ACC112 (cell line): Measurements from ENCODE around the gene FAM193B.
A peak's percentile ranks its signal among the peaks of the same experiment; 100 is the strongest.

Source experiments
- H2AFZ ChIP-seq: fragments of 200-600 bp; sonication (generic); one replicate; pipeline ENCODE4 v1.6.0; 2017; ENCODE audit warnings: antibody characterized with exemption, low read length; ENCODE audit not compliant: unreplicated experiment
- H3K27ac ChIP-seq: fragments of 200-600 bp; sonication (generic); 2 replicates; pipeline ENCODE4 v1.5.1; 2014; ENCODE audit warnings: low read depth, mild to moderate bottlenecking, antibody characterized with exemption, low read length, moderate library complexity
- H3K27me3 ChIP-seq: fragments of 200-600 bp; sonication (generic); 2 replicates; pipeline ENCODE4 v1.6.1; 2014; ENCODE audit warnings: mild to moderate bottlenecking, antibody characterized with exemption, low read length, moderate library complexity, mixed read lengths; ENCODE audit not compliant: insufficient read depth
- H3K36me3 ChIP-seq: fragments of 200-600 bp; sonication (generic); 2 replicates; pipeline ENCODE4 v1.6.1; 2016; ENCODE audit warnings: mild to moderate bottlenecking, antibody characterized with exemption, low read length, moderate library complexity, mixed read lengths; ENCODE audit not compliant: insufficient read depth
- H3K4me1 ChIP-seq: fragments of 200-600 bp; sonication (generic); one replicate; pipeline ENCODE4 v1.6.1; 2016; ENCODE audit warnings: low read length, mixed read lengths; ENCODE audit not compliant: insufficient read depth, unreplicated experiment, control insufficient read depth
- H3K4me3 ChIP-seq: fragments of 200-600 bp; sonication (generic); 2 replicates; pipeline ENCODE4 v1.5.1; 2014; ENCODE audit warnings: mild to moderate bottlenecking, low read depth, low read length
- H3K79me2 ChIP-seq: fragments of 200-600 bp; sonication (generic); one replicate; pipeline ENCODE4 v1.6.0; 2016; ENCODE audit warnings: low read length; ENCODE audit not compliant: control insufficient read depth, unreplicated experiment, insufficient read depth

FAM193B gene

DNA sequence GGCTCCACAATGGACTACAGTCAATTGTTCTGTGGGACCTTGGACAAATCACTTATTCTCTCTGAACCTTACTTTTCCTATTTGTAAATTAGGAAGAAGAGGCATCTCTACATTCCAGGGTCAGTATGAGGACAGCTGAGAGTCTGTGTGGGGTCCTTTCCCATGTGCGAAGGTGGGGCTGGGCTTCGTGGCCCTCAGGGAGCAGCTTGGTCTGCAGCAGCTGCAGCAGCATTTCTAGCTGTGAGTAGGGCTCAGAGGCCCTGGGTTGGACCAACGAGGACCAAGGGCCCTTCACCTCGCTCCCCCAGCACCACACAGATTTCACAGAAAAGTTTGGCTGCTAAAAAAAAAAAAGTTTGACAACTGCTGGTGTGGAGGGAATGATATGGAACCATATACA, 28.2 kb downstream of the FAM193B start:
- Histone ChIP-seq H3K4me1 (no peaks in the 10 kb centered on the region), H2AFZ (no peak overlapping the region), H3K4me3 (no peak overlapping the region), H3K27me3 (no peaks in the 10 kb centered on the region), H3K79me2 (no peaks in the 10 kb centered on the region), H3K27ac (no peak overlapping the region), H3K36me3 (peaks cover 7% of the 10 kb centered on the region; the same call in 1 of the 2 replicates)

DNA sequence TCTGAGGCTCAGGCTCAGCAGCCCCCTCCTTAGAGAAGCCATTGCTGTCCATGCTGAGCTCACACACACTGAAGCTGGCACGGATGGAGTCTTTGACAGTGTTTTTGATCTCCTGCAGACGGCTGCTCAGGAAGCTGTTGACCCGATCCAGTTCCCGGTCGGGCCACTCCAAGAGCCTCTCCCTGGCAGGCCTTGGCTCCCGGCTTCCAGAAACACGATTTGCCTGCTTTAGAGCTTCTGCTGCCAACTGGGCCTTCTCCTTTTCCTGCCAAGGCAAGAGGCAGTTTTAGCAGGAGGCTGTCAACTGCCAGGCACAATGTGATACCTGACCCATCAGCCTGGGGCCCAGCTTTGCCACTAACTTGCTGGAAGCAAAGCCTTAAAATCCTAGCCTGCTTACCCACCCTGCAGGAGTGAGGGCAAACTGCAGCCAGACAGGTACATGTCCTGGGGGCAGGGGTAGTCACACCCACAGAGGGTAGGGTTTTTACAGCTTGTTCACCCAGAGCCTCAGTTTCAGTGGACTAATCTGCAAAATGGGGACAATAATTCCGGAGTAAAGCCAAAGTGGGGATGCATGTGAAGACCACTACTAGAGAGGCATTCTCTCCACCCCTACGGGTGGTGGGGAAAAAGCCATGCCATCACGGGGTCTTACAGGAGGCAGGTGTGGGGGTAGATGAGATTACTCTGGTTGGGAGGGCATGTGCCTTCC, 29.3 kb downstream of the FAM193B start:
- H3K27me3 ChIP-seq: no peaks in the 10 kb centered on the region
- H3K27ac ChIP-seq: no peak overlapping the region
- H3K36me3 ChIP-seq: peaks cover 10% of the 10 kb centered on the region; the same call in 1 of the 2 replicates
- H3K4me3 ChIP-seq: no peak overlapping the region
- no peaks in the 10 kb centered on the region for H3K79me2 ChIP-seq
- no peak overlapping the region for H2AFZ ChIP-seq
- no peaks in the 10 kb centered on the region for H3K4me1 ChIP-seq

DNA sequence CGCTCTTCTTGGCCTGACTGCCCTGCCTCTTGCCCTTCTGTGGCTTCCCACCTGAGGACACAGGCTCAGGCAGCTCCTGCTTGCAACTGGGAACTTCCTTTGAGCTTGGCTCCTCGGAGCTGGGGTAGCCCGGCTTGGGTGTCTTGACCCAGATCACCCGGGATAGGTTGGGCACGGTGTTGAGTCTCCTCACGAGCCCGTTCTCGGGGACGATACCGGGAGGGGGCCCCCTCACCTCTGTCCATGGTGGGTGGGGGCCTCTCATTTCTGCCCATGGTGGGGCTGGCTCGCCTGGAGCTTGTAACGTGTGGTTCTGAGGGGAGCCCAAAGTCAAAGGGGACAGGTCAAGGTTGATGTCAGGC, 29.8 kb downstream of the FAM193B start:
- Histone ChIP-seq H3K27me3 (no peaks in the 10 kb centered on the region), H3K79me2 (no peaks in the 10 kb centered on the region), H3K27ac (no peak overlapping the region), H3K4me1 (no peaks in the 10 kb centered on the region), H3K36me3 (peaks cover 10% of the 10 kb centered on the region; the same call in 1 of the 2 replicates), H3K4me3 (no peak overlapping the region), H2AFZ (no peak overlapping the region)

DNA sequence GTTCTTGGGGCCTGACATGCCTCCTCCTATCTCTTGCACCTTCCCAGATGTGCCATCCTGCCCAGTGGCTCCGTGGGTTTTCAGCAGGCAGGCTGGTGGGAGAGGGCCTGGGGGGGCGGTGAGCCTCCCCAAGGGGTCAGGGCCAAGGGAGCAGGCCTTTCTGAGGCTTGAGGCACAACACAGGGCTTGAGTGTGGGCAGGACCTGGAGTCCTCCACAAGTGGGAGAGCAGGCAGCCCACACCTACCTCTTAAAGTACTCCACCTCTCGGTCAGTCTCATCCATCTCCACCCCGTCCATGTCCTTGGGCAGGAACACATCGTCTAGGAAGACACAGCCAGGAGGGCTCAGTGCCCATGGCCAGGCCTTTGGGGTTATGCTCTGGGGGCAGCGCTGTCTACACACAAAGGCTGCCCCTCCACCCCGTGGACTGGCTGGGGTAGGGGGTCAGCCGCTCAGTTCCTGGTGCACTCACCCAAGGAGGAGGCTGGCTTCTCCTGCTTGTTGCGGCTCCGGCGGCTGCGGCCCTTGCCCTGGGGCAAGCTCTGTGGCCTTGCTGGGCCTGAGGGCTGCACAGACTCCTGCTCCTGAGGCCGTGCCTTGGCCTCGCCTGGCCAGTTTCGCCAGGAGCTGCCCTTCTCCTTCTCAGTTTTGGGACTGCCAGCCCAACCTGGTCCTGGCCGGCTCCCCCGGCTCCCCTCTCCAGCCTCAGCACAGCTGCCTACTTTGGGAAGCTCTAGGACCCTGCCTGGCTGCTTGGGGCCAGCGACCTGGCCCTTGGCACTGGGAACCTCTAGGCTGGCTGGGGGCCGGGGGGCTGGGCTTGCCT, 30.4 kb downstream of the FAM193B start:
- Histone ChIP-seq H3K4me1 (no peaks in the 10 kb centered on the region), H2AFZ (no peak overlapping the region), H3K36me3 (peaks cover 10% of the 10 kb centered on the region; the same call in 1 of the 2 replicates), H3K79me2 (peaks cover 3% of the 10 kb centered on the region), H3K4me3 (no peak overlapping the region), H3K27ac (no peak overlapping the region), H3K27me3 (no peaks in the 10 kb centered on the region)

DNA sequence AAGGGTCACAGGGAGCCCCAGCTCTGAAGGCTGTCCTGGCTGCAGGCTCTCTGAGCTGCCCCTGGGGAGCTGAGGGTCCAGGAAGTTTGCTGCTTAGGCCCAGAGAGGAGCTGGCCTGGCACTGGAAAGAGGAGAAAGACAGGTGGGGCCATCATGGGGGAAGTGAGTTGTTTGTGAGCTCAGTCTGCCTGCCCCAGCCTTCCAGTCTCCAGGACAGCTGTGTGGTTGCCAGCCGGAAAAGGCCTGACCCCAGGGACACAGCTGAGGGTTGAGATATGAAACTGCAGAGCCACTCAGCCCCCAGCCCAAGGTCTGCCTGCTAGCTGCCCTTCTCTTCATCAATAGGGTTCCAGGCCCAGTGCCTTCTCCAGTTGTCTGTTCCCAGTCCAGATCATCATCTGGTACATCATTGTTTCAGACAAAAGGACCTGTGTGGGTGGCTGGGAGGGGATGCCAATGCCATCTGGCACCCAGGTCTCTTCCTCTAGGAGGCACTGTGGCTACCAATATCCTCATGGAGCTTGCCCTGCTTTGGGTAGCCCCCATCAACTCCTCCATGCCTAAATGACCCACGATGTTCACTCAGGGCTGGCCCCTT, 33.3 kb downstream of the FAM193B start:
- no peak overlapping the region for H3K4me3 ChIP-seq
- H2AFZ ChIP-seq: no peak overlapping the region
- H3K4me1 ChIP-seq: no peaks in the 10 kb centered on the region
- peaks cover 10% of the 10 kb centered on the region; the same call in 1 of the 2 replicates for H3K36me3 ChIP-seq
- peaks cover 8% of the 10 kb centered on the region for H3K79me2 ChIP-seq
- no peak overlapping the region for H3K27ac ChIP-seq
- H3K27me3 ChIP-seq: no peaks in the 10 kb centered on the region

DNA sequence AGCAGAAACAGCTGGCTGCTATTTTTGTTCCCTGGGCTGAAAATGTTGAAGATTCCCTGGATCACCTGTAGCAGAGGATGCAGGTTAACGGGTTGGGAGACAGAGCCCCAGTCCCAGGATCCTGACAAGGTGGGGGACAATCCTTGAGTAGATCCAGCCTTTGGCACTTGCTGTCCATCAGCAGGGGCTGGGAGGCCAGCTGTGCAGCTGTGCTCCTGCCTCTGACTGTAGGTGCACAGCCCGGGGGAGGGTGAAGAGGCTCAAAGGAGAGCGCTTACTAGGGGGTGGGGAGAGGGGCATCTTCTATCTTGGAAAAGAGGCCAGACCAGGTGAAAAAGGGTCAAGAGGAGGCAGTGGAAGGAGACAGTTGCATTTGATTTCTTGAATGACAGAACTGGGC, 34.1 kb downstream of the FAM193B start:
- Histone ChIP-seq H3K36me3 (peaks cover 15% of the 10 kb centered on the region; the same call in 1 of the 2 replicates), H3K4me1 (peaks cover 4% of the 10 kb centered on the region), H3K4me3 (no peak overlapping the region), H3K27me3 (no peaks in the 10 kb centered on the region), H3K27ac (no peak overlapping the region), H2AFZ (no peak overlapping the region), H3K79me2 (peaks cover 15% of the 10 kb centered on the region)

DNA sequence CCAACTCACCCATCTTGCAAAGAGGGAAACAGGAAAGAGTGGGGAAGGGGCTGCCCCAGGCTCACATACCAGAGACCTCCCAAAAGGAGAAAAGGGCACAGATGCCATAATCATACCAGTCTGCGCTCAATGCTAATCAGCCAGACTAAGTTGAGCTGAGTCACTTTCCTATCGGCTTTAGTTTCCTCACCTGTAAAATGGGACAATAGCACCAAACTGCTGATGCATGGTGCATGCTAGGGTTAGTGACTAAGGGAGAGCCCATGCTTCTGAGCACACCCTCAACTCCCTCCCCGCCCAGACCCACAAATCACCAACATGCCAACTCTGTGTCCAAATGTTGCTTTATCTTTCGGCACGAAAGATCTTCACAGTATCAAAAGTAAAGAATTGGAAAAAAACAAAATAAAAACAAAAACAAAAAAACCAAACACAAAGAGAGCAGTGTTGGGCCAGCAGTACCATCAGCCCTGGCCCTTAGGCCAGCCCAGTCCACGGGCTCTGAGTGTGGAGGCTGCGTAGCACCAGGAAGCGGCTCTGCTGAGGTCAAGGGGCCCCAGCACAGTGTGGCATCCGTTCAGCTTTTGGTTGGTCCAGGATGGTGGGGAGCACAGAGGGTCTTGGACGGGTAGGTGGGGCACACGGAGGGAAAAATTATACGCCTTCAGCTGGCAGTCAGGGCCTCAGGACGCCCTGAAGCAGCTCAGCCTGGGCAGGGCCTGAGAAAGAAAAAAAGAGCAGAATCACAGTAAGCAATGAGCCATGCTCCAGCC, 34.7 kb downstream of the FAM193B start:
- Histone ChIP-seq H3K27me3 (no peaks in the 10 kb centered on the region), H3K79me2 (peaks cover 20% of the 10 kb centered on the region), H3K4me1 (peaks cover 6% of the 10 kb centered on the region), H2AFZ (no peak overlapping the region), H3K27ac (no peak overlapping the region), H3K36me3 (peaks cover 17% of the 10 kb centered on the region; the same call in 1 of the 2 replicates), H3K4me3 (no peak overlapping the region)

DNA sequence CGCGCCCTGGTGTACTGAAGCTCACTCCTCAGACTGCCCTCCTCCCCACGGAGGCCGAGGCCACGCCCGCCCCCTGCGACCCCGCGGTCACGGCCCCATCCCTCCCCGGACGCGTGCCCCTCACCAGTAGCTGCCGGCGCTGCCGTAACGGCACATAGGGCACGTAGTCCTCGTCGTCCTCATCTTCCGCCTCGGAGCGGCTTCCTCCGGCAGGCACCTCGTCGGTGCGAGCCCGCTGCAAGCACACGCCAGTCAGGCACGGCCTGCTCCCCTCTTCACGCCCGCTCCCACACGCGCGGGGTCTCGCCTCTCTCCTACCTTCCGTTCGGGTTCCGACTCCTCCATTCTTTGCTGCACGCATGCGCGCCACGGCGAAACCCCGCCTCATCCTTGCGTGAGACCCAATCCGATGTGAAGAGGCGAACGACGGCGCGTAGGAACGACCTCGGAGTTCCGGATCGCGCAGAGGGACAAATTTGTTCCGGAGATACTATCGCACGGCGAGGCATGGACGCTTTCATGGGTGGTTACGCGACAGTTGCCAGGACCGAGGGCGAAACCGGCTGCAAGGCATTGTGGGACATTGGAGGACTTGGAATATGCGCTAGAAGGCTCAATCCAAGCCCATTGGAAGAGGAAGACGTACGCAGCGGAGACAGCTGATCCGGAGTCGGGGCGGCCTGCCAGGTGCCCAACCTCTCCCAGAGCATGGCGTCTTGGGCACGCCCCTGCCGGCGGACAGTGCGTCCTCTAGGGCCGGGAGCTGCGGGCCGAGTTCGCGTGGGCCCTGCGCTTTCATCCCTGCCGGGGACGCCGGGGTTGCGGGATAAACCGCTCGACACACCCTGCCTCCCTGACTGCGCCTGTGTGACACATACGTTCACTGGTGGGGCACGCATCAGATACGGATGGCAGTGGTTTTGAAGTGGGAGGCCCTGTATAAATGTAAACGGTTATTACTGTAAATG, 37.5 kb downstream of the FAM193B start, which contains the start of gene DDX41:
Gene DDX41, minus strand, starts transcription at position 361 of the 968 bp plus-strand sequence. Its CDS starts 16 bp downstream, at position 345.
- H3K79me2 ChIP-seq: peaks cover 28% of the 10 kb centered on the region
- peak within 1 kb of the TSS; percentile 48 for H3K27ac ChIP-seq
- H3K4me3 ChIP-seq: peak within 1 kb of the TSS; percentile 89
- no peaks in the 10 kb centered on the region for H3K27me3 ChIP-seq
- H3K4me1 ChIP-seq: peaks cover 6% of the 10 kb centered on the region
- peaks cover 16% of the 10 kb centered on the region; the same call in 1 of the 2 replicates for H3K36me3 ChIP-seq
- H2AFZ ChIP-seq: peak within 1 kb of the TSS; percentile 57

DNA sequence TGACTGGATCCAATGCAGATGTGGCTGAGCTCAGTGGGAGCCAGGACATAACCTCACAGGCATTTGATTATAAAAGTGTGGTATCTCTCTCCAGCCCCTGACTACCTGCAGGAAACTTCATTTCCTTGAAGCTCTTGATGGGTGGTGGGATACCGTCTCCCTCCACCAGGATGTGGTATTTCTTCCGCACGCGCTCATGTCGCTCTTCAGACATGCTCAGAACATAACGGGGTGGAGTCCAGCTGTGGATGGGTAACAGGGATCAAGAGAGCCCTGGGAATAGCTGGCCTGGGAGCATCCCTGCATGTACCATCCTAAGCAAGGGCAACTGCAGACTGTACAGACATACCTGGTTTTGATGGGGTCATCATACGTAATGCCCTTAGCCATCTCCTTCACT, 38.8 kb downstream of the FAM193B start:
- Histone ChIP-seq H3K4me1 (peaks cover 6% of the 10 kb centered on the region), H3K4me3 (peak overlapping the region; percentile 89), H3K27ac (no peak overlapping the region)

More for the DNA sequence above, 38.8 kb downstream of the FAM193B start:
- Histone ChIP-seq H3K79me2 (peaks cover 28% of the 10 kb centered on the region), H3K27me3 (no peaks in the 10 kb centered on the region), H3K36me3 (peaks cover 10% of the 10 kb centered on the region; the same call in 1 of the 2 replicates), H2AFZ (no peak overlapping the region)
